HL-60 (cell line): ENCODE results near the gene TBC1D22B.

Source experiments
- DNase-seq, 2 experiments: peaks; one replicate each; pipeline ENCODE4 v3.0.0-alpha.2; 2010 to 2020; ENCODE audit warnings: low read depth in 1 of 2, low spot score in 1 of 2
- H3K27ac ChIP-seq: fragments of 250-450 bp; sonication (Bioruptor Pico); replicated peaks from 2 replicates; pipeline ENCODE4 v1.5.1; 2020; ENCODE audit warnings: mild to moderate bottlenecking, moderate library complexity
- H3K27me3 ChIP-seq: fragments of 250-450 bp; sonication (Bioruptor Pico); 2 replicates; pipeline ENCODE4 v1.5.1; 2021; ENCODE audit warnings: mild to moderate bottlenecking, moderate library complexity; ENCODE audit not compliant: insufficient read depth, poor library complexity, severe bottlenecking
- H3K4me3 ChIP-seq: replicated peaks from 2 replicates; pipeline ENCODE4 v1.5.1; 2011; ENCODE audit warnings: mild to moderate bottlenecking, control low read depth, low read length; ENCODE audit not compliant: insufficient read depth
- CTCF ChIP-seq: IDR thresholded peaks from one replicate; pipeline ENCODE4 v1.5.1; 2011; ENCODE audit warnings: low read length, control low read depth, inconsistent platforms; ENCODE audit not compliant: insufficient read depth
- GABPA ChIP-seq: IDR thresholded peaks from 2 replicates; pipeline ENCODE4 v1.6.1; 2012; ENCODE audit warnings: low read depth
- POLR2AphosphoS5 ChIP-seq: IDR thresholded peaks from 2 replicates; pipeline ENCODE4 v1.6.1; 2012; ENCODE audit warnings: low read depth
- REST ChIP-seq: IDR thresholded peaks from 2 replicates; pipeline ENCODE4 v1.6.1; 2012; ENCODE audit warnings: low read depth; ENCODE audit not compliant: insufficient replicate concordance
- SPI1 ChIP-seq: IDR thresholded peaks from 2 replicates; pipeline ENCODE4 v1.6.1; 2012; ENCODE audit warnings: low read depth, mild to moderate bottlenecking, borderline replicate concordance

Gene TBC1D22B

GRCh38 chr6:37209461-37210205 lies 47.9 kb upstream of the TBC1D22B start:
- TF ChIP-seq GABPA (no peak), SPI1 (no peak), REST (no peak), POLR2AphosphoS5 (no peak), CTCF (no peak)
- DNase-seq = no peak
- no peak overlapping the region for H3K4me3 ChIP-seq
- H3K27ac ChIP-seq = no peak overlapping the region
- no peaks in the 10 kb centered on the region for H3K27me3 ChIP-seq

GRCh38 chr6:37210313-37210968 lies 47.1 kb upstream of the TBC1D22B start:
- DNase-seq = peak in 1 of 2 experiments; percentile 79
- TF ChIP-seq POLR2AphosphoS5 (no peak), CTCF (peak; percentile 84), SPI1 (no peak)
- no peak overlapping the region for H3K4me3 ChIP-seq
- H3K27ac ChIP-seq = no peak overlapping the region
- no peaks in the 10 kb centered on the region for H3K27me3 ChIP-seq

- H3K27me3 ChIP-seq = no peaks in the 10 kb centered on the region
- DNase-seq = no peak
- no peak overlapping the region for H3K27ac ChIP-seq
- no peak overlapping the region for H3K4me3 ChIP-seq
- TF ChIP-seq GABPA = no peak
- TF ChIP-seq POLR2AphosphoS5 = no peak
- no peak for TF ChIP-seq CTCF
- TF ChIP-seq REST = no peak
Observed at GRCh38 chr6:37212268-37212667, 45.3 kb upstream of the TBC1D22B start.
